SK-N-MC (cell line): ENCODE measurements around the gene AMZ2.

Source experiments
- EZH2 ChIP-seq: fragments of 200-600 bp; sonication (generic); IDR thresholded peaks from one replicate; pipeline ENCODE4 v1.6.1; 2017; ENCODE audit warnings: antibody characterized with exemption
- FOXP2 ChIP-seq: optimal IDR thresholded peaks from 2 replicates; pipeline ENCODE3; 2011; ENCODE audit warnings: mild to moderate bottlenecking, moderate library complexity; ENCODE audit not compliant: insufficient read depth; ENCODE audit errors: extremely low read length, control extremely low read depth
- POLR2AphosphoS5 ChIP-seq: IDR thresholded peaks from 2 replicates; pipeline ENCODE4 v1.6.1; 2012; ENCODE audit warnings: mild to moderate bottlenecking, low read depth, low read length, borderline replicate concordance

DNA sequence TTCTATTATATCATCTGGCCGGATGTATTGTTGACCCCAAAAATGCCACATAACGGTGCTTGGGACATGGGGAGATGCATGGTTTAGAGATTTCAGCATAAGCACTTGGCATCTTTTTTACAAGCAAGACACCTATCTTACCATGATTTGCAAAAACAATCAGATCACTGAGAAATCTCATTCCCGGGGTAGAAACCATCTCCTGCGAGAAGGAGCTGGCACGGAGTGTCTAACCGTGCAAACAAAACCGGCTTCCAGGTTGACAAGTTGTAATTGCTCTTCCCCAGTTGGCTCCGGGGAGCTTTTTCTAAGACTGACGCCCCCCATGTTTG, 42.1 kb downstream of the AMZ2 start:
- TF ChIP-seq POLR2AphosphoS5 (no peak), EZH2 (no peak), FOXP2 (no peak)
